ENCODE measurements around the gene MOK.

DNA sequence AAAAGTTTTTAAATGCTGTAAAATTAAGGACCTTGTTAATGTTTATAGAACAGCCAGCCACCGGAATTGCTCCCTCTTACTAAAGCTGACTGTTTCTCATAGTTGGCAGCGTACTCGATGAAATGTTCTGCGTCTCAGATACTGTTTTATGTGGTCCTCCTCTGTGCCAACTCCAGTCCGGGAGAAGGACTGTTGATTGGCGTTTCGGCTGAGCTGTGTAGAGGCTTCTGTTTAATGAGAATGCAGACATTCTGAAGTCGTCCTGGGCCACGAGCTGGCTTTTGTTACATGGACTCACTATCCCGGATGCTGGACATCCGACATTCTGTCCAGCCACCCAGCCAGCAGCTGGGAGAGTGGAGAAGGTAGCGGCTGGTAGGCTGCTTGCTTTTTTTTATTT lies 89.9 kb downstream of the MOK start:
- TF ChIP-seq SPI1 (IDR thresholded peaks at IDR 0.05; ENCODE audit: low read depth, low read length) (no peak), POLR2A (IDR thresholded peaks at IDR 0.05; ENCODE audit: low read depth, low read length) (no peak)

All from GM12891 (cell line).